CD1c-positive myeloid dendritic cell (primary cell): ENCODE data around the gene GPR153.
A peak's percentile ranks its signal among the peaks of the same experiment; 100 is the strongest.
"Not testable (repeated sequence)": the region's sequence is repeated elsewhere in the genome, so short reads cannot be mapped to it uniquely, and the experiment has no call there.

Experiments used
- DNase-seq: peaks from one replicate; pipeline ENCODE4 v3.0.0-alpha.2; 2016; ENCODE audit errors: extremely low spot score

Gene GPR153

GRCh38 chr1:6233376-6233775 lies 27.5 kb downstream of the GPR153 start:
- no peak for DNase-seq

- DNase-seq: no peak
Measured at GRCh38 chr1:6225651-6226050, 35.2 kb downstream of the GPR153 start.

GRCh38 chr1:6224718-6225117 lies 36.2 kb downstream of the GPR153 start:
- no peak for DNase-seq

- no peak for DNase-seq
Measured at GRCh38 chr1:6223617-6224016, 37.3 kb downstream of the GPR153 start.

GRCh38 chr1:6222636-6223035 lies 38.3 kb downstream of the GPR153 start:
- DNase-seq: no peak

GRCh38 chr1:6221210-6221784 lies 39.6 kb downstream of the GPR153 start:
- no peak for DNase-seq

- DNase-seq: no peak
Measured at GRCh38 chr1:6220236-6220635, 40.7 kb downstream of the GPR153 start.

- not testable (repeated sequence) for DNase-seq
Measured at GRCh38 chr1:6219641-6220040, 41.3 kb downstream of the GPR153 start.

GRCh38 chr1:6218375-6219164 lies 42.3 kb downstream of the GPR153 start:
- no peak for DNase-seq

- peak; percentile 46 for DNase-seq
Measured at GRCh38 chr1:6212193-6212959, 48.5 kb downstream of the GPR153 start.

GRCh38 chr1:6211731-6212130 lies 49.2 kb downstream of the GPR153 start:
- DNase-seq: no peak

GRCh38 chr1:6210591-6211355 lies 50.1 kb downstream of the GPR153 start:
- no peak for DNase-seq

- DNase-seq: no peak
Measured at GRCh38 chr1:6209661-6210580, 51.0 kb downstream of the GPR153 start.

GRCh38 chr1:6208723-6209660 lies 51.9 kb downstream of the GPR153 start:
- DNase-seq: peak; percentile 70

GRCh38 chr1:6207921-6208320 lies 53.0 kb downstream of the GPR153 start:
- DNase-seq: no peak

GRCh38 chr1:6207075-6207885 lies 53.6 kb downstream of the GPR153 start:
- no peak for DNase-seq

- no peak for DNase-seq
Measured at GRCh38 chr1:6206520-6206855, 54.4 kb downstream of the GPR153 start.

- DNase-seq: peak; percentile 66
Measured at GRCh38 chr1:6205849-6206519, 54.9 kb downstream of the GPR153 start, which contains the start of gene RNF207. Gene RNF207, plus strand, starts transcription at chr1:6206119. Its CDS starts 417 bp downstream, at chr1:6206536.
